ENCODE data around the gene ACAA1.
"Not testable (repeated sequence)": the region's sequence is repeated elsewhere in the genome, so short reads cannot be mapped to it uniquely, and the experiment has no call there.

ACAA1 gene

DNA sequence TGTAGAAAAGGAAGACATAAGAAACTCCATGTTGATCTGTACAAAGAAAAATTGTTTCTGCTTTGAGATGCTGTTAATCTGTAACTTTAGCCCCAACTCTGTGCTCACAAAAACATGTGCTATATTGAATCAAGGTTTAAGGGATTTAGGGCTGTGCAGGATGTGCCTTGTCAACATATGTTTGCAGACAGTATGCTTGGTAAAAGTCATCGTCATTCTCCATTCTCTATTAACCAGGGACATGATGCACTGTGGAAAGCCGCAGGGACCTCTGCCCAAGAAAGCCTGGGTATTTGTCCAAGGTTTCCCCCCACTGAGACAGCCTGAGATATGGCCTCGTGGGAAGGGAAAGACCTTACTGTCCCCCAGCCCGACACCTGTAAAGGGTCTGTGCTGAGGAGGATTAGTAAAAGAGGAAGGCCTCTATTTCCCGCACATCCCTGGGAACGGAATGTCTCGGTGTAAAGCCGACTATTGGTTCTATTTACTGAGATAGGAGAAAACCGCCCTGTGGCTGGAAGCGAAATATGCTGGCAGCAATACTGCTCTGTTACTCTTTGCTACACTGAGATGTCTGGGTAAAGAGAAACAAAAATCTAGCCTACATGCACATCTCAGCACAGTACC lies 2.3 kb downstream of the ACAA1 start:
- not testable (repeated sequence) for DNase-seq

DNA sequence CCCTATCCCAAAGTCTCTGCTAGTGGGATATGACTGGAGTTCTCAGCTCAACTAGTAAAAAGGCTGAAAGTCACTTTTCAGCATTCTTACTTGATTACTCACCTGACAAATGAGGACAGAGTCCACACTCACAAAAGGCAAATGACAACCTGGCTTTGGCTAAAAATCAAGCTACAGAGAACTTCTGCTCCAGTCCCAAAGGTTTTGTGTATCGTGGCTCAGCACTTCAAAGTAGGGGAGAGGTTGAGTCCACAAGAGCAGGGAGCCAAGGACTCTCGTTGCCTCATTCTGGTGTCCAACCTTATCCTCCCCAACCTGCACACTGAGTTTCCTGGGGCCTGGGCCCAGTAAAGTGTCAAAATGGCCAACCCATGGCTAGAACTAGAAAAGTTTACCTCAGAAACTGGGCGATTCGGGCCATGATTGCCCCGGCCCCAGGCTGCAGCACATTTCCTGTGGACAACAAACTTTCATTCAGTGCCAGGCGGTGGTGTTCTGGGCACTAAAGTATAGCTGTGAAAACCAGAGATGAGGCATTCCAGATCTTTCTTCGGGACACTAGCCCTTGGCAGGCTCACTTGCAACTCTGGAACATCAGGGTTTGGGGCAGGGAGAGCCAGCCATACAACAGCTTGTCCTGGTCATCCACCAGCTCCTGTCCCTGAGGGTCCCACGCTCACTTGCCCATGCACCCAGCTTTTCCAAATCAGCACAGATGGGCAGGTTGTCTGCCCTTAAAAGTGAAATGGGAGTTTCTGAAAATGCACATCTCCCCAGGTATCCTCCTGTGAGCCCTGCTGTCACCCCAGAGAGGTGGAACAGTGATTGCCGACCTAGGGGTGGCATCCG lies 3.1 kb downstream of the ACAA1 start:
- DNase-seq, result no peak

DNA sequence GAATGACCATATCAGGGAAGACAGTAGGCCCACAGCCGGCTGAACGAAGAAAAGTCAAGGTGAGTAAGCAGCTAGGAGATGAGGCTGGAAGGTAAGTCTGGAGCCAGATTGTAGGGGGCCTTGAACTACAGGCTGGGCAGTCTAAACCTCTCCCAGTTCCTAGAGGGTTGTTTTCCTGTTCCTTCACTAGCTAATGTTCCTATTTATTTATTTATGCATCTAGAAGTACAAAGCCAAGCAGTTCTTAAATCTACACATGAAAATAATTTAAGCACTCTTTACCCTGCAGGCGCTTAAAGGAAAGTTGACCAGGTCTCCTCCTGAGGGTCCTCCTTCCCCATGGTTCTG lies 3.7 kb downstream of the ACAA1 start:
- no peak for DNase-seq

DNA sequence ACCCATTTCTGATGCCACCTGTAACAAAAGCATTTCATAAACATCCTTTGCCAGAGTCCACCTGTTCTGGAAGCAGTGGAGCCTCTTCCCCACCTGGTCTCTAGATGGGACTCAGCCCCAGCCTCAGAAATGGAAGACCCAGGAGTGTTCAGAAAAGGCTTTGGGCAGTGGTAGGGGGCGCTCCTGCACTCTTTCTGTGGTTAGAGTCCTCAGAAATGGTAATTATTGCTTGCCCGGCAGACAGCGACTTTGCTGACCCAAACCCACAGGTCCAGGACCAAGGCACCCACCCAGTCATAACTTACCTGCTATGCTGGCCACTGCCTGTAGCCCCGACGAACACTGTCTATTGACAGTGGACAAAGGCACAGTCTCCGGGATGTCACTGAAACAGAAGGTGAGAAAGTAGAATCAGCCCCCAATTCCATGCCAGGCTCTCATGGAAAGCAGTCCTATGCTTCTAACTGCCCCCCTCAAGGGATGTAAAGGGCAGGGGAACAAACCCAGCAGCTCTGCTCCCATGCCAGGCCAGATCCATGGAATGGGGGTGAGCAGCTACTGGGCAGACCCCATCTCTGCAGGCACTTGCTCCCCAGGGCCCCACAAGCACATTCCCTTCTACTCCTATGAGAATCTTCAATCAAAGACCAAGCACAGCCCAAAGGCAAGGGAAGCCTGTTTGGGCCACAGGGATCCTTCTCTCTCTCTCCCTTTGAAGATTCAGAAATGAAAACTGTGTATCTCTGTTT lies 5.1 kb downstream of the ACAA1 start:
- DNase-seq, result no peak

DNA sequence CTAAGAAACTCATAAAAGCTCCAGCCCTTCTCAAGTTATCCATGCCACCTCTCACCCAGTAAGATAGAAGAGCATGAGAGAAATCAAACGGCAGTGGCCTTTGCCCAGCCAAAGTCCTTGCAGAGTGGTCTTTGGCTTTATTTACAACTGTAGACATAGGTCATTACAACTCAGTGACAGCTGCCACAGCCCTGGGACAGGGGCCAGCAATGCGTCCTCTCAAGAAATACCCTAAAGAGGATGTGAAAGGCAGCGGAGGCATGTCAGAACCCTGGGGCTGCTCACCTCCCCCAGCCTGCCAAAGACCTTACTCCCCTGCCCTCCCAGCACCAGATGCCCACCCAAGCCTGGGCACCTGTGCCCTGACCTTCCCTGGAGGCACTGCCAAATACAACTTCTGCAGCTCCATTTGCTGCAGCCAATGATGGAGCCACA lies 6.3 kb downstream of the ACAA1 start:
- no peak for DNase-seq

DNA sequence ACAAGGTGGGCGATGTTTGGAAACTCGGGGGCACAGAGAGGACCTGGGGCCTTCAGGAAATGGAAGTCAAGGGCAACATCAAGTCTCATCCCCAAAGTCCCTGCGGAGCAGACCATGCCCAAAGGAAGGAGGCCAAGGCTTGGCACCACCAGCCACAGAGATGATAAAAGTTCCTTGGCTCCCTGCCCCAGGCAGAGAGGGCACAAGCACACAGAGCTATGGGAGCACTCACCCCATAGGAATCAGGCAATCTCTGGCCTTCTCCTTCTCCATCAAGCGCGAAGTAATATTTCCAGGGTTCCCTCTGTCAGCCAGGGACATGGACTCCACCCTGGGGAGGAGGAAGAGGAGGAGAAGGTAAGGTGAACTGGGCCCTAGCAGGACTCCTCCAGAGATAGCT lies 7.9 kb downstream of the ACAA1 start:
- DNase-seq, result no peak

DNA sequence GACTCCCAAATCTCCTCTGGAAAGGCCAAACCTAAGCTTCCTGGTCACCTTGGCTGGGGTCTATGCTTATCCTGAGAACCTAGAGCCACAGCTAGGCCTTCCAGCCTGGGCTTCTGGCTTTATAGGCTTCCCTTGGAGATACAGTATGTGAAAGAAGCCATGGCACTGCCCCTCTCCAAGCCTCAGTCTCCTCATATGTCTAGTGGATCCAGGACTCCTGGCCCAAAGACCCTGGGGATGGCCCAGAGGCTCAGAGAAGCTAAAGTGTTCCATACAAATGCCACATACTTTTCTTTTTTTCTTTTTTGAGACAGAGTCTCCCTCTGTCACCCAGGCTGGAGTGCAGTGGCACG lies 8.6 kb downstream of the ACAA1 start:
- DNase-seq, result no peak

DNA sequence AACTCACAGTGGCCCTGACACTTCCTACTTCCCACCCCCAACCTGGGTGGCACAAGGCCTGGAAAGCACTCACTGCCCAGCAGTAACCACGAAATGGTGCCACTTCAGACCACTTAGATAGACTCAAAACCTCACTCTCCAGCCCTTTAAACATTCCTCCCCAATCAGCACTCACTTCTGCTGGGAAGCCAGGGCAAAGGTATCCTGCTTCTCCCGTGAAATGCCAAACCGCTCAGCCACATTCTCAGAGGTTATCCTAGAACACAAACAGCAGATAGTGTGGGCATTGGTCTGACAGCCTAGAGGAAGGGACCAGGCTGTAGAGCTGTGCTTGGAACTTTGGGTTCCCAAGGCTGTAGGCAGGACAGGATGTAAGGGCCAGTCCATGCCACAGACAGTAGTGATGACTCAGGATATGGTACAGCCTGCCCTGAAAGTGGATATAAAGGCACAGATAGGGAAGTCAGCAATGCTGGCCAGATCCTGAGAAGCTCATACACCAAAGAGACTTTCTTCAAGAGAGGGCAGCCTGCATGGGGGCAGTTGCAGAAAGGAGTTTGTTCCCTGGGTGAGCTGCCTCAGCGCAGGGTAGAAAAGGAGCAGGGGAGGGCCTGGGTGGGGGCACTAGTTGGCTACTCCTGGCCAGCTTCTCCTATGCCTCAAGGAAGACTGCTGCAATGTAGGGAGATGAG lies 9.2 kb downstream of the ACAA1 start:
- no peak for DNase-seq

DNA sequence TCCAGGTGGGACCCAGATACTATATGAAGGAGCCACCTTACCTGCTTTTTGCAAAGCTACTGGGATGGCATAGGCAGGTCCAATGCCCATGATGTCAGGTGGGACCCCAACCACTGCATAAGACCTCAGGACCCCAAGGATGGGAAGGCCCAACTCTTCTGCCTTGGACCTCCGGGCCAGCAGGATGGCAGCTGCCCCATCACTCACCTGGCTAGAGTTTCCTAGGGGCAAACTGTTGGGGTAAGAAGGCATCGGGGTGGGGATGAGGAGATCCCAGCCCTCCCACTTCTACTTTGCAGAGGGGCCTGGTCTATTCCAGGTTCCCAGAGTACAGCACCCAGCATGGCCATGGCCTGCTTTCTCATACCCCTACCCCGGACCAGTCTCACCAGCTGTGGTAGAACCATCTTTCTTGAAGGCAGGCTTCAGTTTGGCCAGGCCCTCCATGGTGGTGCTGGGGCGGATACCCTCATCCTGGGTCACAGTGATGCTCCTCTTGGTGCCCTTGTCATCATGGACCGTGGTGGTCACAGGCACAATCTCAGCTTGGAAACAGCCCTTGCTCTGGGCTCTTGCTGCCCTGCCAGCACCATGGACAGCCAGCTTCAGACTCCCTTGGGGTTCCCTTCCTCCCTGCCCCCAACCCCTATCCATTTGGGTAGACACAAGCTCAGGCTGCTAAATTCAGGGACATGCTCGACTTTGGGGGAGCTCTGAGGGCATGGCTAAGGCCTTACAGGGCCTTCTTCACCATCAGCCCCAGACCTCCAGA lies 10.6 kb downstream of the ACAA1 start:
- no peak for DNase-seq

DNA sequence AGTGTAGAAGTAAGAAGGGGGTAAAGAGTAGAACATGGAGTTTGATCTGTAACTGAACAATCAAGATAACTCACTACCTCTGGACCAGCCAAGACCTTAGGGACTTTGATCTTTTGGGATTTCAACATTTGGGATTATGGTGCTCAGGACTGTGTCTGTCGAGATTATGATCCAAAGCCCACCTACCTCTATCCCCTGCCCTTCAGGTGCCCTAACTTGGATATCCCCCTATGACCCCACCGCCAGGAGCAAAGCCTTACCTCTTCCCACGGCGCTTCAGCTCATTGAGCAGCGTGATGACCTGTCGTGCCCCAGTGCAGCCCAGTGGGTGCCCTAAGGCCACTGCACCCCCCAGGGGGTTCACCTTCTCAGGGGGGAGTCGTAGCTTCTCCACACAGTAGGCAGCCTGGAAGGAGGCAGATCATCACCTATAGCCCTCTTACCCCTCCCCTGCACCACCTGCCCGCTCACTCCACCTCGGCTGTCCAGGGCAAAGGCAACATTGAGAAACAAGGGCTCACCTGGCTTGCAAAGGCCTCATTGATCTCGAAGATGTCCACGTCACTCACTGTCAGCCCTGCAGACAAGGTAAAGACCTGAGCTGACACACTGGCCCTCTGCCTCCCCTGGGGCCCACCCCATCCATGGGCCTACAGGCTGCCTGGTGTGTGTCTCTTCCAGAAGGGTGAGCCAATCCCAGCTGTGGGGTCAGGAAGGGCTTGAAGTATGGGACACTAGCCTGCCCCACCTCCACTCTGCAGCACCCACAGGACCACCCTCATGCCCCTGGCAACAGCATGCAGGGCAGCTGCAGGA lies 11.4 kb downstream of the ACAA1 start:
- DNase-seq, result no peak

DNA sequence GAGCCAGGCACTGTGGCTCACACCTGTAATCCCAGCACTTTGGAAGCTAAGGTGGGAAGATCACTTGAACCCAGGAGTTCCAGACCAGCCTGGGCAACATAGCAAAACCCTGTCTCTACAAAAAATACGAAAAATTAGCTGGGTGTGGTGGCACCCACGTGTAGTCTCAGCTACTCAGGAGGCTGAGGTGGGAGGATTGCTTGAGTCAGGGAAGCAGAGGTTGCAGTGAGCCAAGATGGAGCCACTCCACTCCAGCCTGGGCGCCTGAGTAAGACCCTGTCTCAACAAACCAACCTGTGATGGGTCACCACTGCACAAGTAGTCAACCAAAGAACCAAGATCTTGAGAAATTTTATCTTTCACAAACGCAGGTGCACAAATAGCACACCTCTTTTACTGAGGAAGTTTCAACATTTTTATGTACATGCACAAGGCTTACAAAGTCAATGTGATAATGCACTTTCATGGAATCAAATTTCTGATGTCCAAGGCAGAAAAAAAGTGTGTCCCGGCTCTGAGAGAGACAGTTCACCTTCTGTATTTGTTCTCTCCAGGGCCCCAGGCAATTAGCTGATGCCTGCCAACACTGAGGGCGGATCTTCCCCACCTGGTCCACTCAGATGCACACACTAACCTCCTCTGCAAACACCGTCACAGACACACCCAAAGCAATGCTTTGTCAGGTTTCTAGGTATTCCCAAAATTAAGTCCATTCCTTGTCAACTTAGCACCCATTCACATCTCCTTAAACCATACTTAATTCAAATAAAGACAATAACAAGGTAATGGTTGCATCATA lies 12.4 kb downstream of the ACAA1 start:
- DNase-seq, result no peak

DNA sequence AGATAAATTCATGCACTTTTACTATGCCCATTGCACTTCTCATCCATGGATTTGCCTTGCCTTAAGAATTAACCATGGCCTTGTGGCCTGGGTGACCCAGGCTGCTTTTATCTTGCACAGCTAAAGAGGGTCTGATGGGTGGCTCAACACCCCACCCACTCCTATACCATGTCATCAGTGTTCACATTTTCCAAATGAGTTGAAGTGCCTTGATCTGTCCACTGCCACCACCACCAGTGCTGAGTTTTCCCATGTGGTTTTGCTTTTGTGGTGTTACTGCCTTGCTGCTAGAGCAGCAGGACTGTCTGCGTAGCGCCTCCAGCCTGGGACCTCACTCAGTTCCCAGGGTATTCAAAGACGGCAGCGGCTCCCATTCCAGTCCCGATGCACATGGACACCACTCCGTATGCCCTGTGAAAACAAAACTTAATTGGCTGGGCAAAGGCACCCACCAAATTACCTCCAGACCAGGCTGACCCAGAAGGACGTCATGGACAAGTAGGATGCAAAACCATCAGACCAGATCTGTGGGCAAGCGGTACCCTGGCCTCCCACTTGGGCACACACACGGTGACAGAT lies 14.1 kb downstream of the ACAA1 start:
- no peak for DNase-seq

DNA sequence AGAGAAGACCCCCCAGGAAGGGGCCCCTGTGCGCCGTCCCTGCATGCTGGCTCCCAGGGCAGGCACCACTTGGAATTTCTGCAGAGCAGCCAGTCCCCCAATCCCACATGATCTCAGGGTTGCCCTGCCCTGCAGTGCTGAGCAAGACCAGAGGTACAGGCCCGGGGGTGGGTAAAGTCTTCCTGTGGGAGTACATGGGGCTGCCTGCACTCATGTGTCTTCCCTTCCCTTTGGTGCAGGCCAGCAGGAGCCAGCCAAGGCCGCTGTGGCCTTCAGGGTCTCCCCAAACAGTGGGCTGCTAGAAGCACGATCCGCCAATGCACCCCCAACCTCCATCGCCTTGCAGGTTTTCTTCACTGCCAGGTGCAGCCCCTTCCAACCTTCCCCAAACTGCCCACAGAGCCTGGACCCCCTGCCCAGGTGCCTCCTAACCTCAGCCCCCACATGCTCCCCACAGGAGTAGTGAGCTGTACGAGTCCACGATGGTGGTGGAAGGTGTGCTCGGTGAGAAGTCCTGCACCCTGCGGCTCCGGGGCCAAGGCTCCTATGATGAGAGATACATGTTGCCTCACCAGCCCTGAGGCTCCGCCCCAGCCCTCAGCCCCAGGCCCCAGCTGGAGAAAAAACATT lies 15.0 kb downstream of the ACAA1 start:
- no peak for DNase-seq

DNA sequence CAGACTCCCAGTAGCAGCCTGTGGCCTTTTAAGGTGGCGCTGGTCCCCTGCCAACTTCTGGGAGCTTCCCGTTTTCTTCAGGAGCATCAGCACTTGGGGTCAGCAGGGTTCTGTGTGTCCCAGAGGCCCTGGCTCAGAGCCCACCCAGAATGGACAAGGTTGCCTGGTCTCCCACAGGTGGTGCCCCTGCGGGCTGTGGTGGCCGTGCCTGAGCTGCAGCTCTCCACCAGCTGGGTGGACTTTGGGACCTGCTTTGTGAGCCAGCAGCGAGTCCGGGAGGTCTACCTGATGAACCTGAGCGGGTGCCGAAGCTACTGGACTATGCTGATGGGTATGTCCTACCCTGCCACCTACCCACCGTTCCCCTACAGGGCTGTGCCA lies 15.5 kb downstream of the ACAA1 start:
- DNase-seq, result no peak

DNA sequence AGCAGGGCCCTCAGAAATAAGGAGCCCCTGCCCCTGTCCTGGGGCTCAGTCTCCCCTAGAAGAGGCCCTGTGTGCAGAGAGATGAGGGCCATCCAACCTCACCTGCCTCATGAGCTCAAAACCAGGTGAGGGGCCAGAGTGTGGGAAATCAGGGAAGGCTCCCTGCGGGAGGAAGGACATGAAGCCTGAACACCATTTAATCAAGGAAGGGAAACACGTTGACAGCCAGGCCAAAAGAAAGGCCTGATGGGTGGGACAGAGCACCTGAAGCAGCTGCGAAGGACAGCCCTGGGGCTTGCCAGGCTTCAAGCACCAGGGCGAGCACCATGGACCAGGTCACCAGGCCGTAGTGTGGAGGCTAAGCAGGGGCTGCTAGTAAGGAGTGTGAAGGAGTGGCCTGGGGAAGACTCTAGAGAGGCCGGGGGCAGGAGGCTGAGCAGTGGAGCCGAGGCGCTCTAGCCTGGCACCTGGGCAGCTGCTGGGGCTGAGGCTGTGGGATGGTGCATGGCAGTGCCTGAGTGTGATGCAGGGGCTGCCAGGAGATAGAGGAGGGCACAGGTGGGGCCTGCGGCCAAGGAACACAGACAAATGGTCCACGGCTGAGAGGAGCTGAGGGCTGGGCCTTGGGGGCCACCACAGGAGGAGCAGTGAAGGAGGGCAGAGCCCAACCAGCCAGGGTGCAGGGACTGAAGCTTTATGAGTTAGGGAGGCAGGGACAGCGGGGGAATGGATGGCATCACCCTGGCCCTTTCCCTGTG lies 16.1 kb downstream of the ACAA1 start:
- no peak for DNase-seq

DNA sequence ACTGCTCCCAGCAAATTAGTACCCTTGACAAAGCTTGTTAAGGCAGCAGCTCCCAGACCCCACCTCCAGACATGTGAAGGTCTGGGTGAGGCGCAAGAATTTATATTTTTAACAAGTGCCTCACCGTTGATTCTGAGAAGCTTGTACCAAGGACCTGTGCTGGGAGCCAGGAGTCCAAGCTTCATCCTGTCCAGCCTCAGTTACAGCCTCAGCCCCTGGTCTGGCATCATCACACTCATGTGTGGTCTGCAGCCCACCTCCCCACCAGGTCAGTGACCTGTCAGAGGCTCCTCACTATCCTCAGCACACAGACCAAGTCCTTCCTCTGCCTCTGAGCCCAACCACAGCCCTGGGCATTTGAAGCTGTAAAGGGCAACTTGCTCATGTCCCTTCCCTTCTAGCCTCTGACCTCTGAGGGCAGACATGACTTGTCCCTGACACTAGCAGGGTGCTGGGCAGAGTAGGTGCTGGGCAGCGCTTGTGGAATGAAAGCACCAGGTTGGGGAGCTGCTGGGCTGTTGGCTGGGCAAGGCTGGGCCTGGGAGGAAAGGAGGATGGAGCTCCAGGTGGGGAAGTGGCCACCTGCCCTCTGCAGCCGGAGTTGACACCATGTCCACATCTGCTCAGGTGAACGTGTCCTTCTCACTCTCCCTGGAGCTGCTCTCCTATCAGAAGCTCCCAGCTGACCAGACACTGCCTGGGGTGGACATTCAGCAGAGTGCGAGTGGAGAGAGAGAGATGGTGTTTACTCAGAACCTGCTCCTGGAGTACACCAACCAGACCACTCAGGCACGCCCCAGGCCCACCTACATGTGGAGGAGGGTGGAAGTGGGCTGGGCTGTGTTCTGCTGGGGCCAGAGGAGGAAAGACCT lies 16.9 kb downstream of the ACAA1 start:
- DNase-seq, result no peak

DNA sequence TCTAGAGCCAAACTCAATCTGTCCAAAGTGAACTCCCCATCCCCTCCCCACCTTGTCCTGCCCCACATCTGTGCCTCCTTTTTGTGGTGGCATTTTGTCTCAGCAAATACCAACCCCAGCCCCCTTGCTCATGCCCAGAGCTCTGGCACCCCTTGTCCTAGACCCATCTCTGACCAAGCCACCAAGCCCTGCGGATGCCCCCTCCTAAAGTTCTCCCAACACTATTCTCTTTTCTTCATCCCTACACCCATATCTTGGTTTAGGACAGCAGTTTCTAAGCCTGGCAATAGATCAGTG lies 17.7 kb downstream of the ACAA1 start:
- no peak for DNase-seq

Measured in activated gamma-delta T cell (primary cell).